Tibial nerve (tissue), 4 donors: Measurements from ENCODE around the gene CEP350. TPM values are rescaled to one million over a fixed set of nuclear protein-coding genes. Genes with fewer than 3 reads are reported as not detected.

Experiments used
- DNase-seq, 2 donors: peaks; one replicate each; pipeline ENCODE4 v3.0.0-alpha.2; 2019; ENCODE audit warnings: low spot score in 2 of 2
- H3K27ac ChIP-seq, 4 donors: fragments of 200-600 bp; sonication (generic) in 3 of 4; one replicate each; pipeline ENCODE4 v1.5.1; 2017 to 2019; ENCODE audit warnings: mild to moderate bottlenecking in 1 of 4
- H3K27me3 ChIP-seq, 2 donors: fragments of 200-600 bp; sonication (generic) in 1 of 2; one replicate each; pipeline versions ENCODE4 v1.5.1 to v1.6.0; 2017 to 2019
- H3K36me3 ChIP-seq, 3 donors: fragments of 200-600 bp; sonication (generic); one replicate each; pipeline ENCODE4 v1.5.1; 2018 to 2019
- H3K4me1 ChIP-seq, 4 donors: fragments of 200-600 bp; sonication (generic) in 3 of 4; one replicate each; pipeline ENCODE4 v1.5.1; 2017 to 2019
- H3K4me3 ChIP-seq, 4 donors: fragments of 200-600 bp; sonication (generic) in 3 of 4; one replicate each; pipeline ENCODE4 v1.5.1; 2017 to 2019; ENCODE audit warnings: mild to moderate bottlenecking in 1 of 4, moderate library complexity in 1 of 4
- H3K9me3 ChIP-seq, 4 donors: fragments of 200-600 bp; sonication (generic) in 3 of 4; one replicate each; pipeline ENCODE4 v1.5.1; 2017 to 2019
- EP300 ChIP-seq, 2 donors: sonication (generic); formaldehyde crosslinking; IDR thresholded peaks; one replicate each; pipeline ENCODE4 v1.6.1; 2017; ENCODE audit warnings: antibody characterized with exemption in 2 of 2, mild to moderate bottlenecking in 1 of 2
- POLR2A ChIP-seq, 2 donors: fragments of 450-650 bp; IDR thresholded peaks; one replicate each; pipeline ENCODE4 v1.6.1; 2017; ENCODE audit warnings: antibody characterized with exemption in 2 of 2, mild to moderate bottlenecking in 2 of 2, moderate library complexity in 2 of 2
- whole genome bisulfite sequencing, 2 donors: methylation state at CpG; one replicate each; pipeline ENCODE4 v1.1.5; 2018; 5-methylcytosine and 5-hydroxymethylcytosine counted together
- total RNA-seq, 4 donors: library from RNA; depleted of rRNA; stranded (reverse); fragments of >200 nt; gene quantifications; one replicate each; pipeline ENCODE4 v1.1.0, GENCODE V29; 2016
- TF ChIP-seq, protein P1 (sequence below), 5 experiments: fragments of 200-600 bp in 3 of 5; fragments of 450-650 bp in 2 of 5; sonication (generic) in 3 of 5; IDR thresholded peaks; one replicate each; pipeline ENCODE4 v1.5.1; 2016 to 2019; ENCODE audit warnings: antibody characterized with exemption in 5 of 5, mild to moderate bottlenecking in 3 of 5, moderate library complexity in 2 of 5

Gene CEP350
- total RNA-seq, 4 donors from 2014 or later: 82.6 to 112 (median 94.9) TPM

DNA sequence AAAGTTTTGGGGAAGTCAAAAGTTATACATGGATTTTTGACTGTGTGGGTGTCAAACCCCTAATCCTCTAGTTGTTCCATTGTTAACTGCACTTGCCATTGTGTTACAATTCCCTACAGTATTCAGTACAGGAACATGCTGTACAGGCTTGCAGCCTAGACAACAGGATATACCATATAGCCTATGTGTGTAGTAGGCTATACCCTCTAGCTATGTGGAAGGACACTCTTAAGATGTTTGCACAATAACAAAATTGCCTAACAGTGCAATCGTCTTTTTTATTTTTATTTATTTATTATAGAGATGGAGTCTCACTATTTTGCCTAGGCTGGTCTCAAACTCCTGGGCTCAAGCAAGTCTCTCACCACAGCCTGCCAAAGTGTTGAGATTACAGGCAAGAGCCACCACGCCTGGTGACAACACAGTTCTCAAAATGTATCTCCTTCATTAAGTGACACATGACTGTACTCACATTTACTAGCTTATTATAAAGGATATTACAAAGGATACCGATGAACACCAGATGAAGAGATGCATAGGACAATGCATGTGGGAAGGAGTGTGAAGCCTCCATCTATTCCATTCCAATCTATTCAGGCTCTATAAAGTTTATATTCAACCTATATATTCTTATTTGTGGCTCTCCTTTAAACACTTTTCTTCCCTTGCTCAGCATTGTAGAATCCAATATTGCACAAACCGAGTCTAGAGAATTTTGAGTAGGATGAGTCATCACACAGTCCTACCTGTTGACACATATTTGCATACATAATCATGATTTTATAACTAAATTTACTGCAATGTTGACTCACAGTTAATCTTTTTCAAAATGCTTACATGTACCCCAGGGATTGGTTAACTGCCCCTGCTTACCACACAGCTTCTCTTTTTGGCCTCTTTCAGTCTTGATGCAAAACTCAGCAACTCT lies 28.4 kb upstream of the CEP350 start:
- Histone ChIP-seq H3K36me3 (peaks cover 0 to 8% (median 0%) of the 10 kb centered on the region in 3 donors), H3K4me1 (no peaks in the 10 kb centered on the region), H3K27me3 (no peaks in the 10 kb centered on the region), H3K27ac (no peak overlapping the region), H3K4me3 (no peak overlapping the region), H3K9me3 (no peaks in the 10 kb centered on the region)
- 81 to 87% methylated on average over 4 of the region's 4 CpGs for WGBS, 2 donors
- DNase-seq: no peak
- TF ChIP-seq, protein P1, sequence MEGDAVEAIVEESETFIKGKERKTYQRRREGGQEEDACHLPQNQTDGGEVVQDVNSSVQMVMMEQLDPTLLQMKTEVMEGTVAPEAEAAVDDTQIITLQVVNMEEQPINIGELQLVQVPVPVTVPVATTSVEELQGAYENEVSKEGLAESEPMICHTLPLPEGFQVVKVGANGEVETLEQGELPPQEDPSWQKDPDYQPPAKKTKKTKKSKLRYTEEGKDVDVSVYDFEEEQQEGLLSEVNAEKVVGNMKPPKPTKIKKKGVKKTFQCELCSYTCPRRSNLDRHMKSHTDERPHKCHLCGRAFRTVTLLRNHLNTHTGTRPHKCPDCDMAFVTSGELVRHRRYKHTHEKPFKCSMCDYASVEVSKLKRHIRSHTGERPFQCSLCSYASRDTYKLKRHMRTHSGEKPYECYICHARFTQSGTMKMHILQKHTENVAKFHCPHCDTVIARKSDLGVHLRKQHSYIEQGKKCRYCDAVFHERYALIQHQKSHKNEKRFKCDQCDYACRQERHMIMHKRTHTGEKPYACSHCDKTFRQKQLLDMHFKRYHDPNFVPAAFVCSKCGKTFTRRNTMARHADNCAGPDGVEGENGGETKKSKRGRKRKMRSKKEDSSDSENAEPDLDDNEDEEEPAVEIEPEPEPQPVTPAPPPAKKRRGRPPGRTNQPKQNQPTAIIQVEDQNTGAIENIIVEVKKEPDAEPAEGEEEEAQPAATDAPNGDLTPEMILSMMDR (IDR thresholded peaks at IDR 0.05): no peak
- TF ChIP-seq POLR2A (IDR thresholded peaks at IDR 0.05) (no peak), EP300 (IDR thresholded peaks at IDR 0.05) (no peak)

DNA sequence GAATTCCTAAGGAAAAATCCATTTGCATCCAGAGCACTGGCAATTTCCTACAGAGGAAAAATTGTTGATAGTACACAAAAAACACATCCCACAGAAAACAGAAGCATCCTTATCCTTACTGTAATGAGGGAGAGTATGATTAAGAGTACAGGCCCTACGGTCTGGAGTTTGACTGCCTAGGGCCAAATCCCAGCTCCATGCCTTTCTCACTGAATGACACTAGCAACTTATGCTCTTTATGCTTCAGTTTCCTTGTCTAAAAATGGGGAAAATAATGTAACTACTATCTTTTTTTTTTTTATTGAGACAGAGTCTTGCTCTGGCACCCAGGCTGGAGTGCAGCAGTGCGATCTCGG lies 27.8 kb upstream of the CEP350 start:
- Histone ChIP-seq H3K27ac (no peak overlapping the region), H3K4me1 (no peaks in the 10 kb centered on the region), H3K36me3 (peaks cover 0 to 8% (median 0%) of the 10 kb centered on the region in 3 donors), H3K27me3 (no peaks in the 10 kb centered on the region), H3K4me3 (no peak overlapping the region), H3K9me3 (no peaks in the 10 kb centered on the region)
- TF ChIP-seq, protein P1 (IDR thresholded peaks at IDR 0.05): no peak
- TF ChIP-seq POLR2A (IDR thresholded peaks at IDR 0.05) (no peak), EP300 (IDR thresholded peaks at IDR 0.05) (no peak)
- 88 to 93% methylated on average over 3 of the region's 3 CpGs for WGBS, 2 donors
- DNase-seq: no peak

DNA sequence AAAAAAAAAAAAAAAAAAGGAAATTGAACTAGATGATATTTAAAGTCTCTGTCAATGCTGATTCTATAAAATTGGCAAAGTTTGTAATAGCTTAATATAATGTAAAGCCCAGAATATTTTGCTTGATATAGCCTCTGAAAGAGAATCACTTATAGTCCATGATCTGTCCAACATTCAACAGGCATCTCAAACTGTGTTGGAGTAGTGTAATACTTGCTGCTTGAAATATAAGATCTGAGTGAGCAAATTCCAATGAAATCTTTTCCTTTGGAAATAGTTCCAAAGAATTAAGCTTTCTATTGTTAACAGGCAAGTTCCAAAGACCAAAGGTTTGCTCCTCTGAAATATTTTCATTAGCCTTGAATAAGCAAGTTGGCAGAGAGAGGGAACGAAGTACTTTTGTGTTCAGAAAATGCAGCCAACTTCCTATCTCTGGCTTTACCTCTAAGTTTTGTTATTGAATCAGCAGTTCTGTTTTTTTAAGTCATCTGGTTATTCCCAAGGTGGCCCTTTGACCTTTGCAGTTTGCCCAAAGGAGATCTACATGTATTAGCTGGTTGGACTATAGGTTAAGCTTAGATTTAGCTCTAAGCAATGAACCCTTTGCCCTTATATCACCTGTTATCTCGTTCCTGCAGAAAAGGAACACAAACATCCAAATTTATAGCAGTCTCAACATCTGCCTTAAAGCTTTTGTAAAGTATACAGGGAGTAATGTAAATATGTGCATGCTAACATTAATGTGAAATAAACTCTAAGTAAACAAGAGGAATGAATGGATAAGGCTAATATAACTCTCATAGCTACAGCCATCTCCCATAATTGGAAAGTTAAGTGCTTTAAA lies 24.4 kb upstream of the CEP350 start:
- H3K36me3 ChIP-seq: no peaks in the 10 kb centered on the region
- no peaks in the 10 kb centered on the region for H3K9me3 ChIP-seq
- no peaks in the 10 kb centered on the region for H3K4me1 ChIP-seq
- no peaks in the 10 kb centered on the region for H3K27me3 ChIP-seq
- TF ChIP-seq, protein P1 (IDR thresholded peaks at IDR 0.05): no peak
- no peak for TF ChIP-seq EP300 (IDR thresholded peaks at IDR 0.05)
- TF ChIP-seq POLR2A (IDR thresholded peaks at IDR 0.05): no peak
- H3K4me3 ChIP-seq: no peak overlapping the region
- no peak overlapping the region for H3K27ac ChIP-seq
- DNase-seq: no peak
- 31 to 40% methylated on average over 2 of the region's 2 CpGs for WGBS, 2 donors

DNA sequence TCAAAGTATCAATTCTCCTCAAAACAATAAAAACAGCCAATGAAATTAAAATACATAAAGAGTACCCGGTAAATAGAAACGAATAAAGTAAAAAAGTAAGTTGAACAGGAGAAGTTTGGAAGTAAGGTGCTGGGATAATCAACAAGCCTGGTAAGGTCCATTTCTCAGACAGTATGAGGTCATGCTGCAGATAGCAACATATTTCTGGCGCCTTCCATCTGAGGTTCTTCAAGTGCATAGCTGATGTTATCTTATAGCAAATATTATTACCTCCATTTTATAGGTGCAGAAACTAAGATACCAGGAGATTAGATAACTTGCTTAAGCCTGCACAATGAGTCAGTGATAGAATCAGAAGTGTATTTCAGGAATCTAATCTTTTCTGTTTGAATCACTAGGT lies 23.7 kb upstream of the CEP350 start:
- 82 to 85% methylated on average over 3 of the region's 3 CpGs for WGBS, 2 donors
- Histone ChIP-seq H3K27me3 (no peaks in the 10 kb centered on the region), H3K4me3 (no peak overlapping the region), H3K27ac (no peak overlapping the region), H3K9me3 (no peaks in the 10 kb centered on the region), H3K4me1 (no peaks in the 10 kb centered on the region), H3K36me3 (no peaks in the 10 kb centered on the region)
- TF ChIP-seq EP300 (IDR thresholded peaks at IDR 0.05) (no peak), POLR2A (IDR thresholded peaks at IDR 0.05) (no peak)
- TF ChIP-seq, protein P1 (IDR thresholded peaks at IDR 0.05): no peak
- DNase-seq: no peak

DNA sequence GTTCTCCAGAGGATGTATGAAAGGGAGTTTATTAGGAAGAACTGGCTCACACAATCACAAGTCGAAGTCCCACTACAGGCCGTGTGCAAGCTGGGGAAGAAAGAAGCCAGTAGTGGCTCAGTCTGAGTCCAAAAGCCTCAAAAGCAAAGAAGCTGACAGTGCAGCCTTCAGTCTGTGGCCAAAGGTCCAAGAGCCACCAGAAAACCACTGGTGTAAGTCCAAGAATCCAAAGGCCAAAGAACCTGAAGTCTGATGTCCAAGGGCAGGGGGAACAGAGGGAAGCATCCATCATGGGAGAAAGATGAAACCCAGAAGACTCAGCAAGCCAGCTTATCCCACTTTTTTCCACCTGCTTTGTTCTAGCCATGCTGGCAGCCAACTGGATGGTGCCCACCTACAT lies 21.4 kb upstream of the CEP350 start:
- Histone ChIP-seq H3K36me3 (no peaks in the 10 kb centered on the region), H3K4me3 (no peak overlapping the region), H3K27me3 (no peaks in the 10 kb centered on the region), H3K4me1 (no peaks in the 10 kb centered on the region), H3K9me3 (peaks cover 0 to 5% (median 0%) of the 10 kb centered on the region in 4 donors), H3K27ac (no peak overlapping the region)
- no peak for TF ChIP-seq EP300 (IDR thresholded peaks at IDR 0.05)
- no peak for TF ChIP-seq POLR2A (IDR thresholded peaks at IDR 0.05)
- TF ChIP-seq, protein P1 (IDR thresholded peaks at IDR 0.05): no peak
- no peak for DNase-seq
- 80 to 92% methylated on average over 2 of the region's 2 CpGs for WGBS, 2 donors
